Measurements from ENCODE around the gene PDK2. TPM values are rescaled to one million over a fixed set of nuclear protein-coding genes. Genes with fewer than 3 reads are reported as not detected.

Gene PDK2
- 12.3 and 20.8 TPM in 2 replicates for total RNA-seq

GRCh38 chr17:50094753-50095619 lies at the start of gene PDK2:
Gene PDK2, plus strand, starts transcription at chr17:50095351. Its CDS starts 85 bp downstream, at chr17:50095436.
- peak; percentile 97 for DNase-seq

GRCh38 chr17:50046179-50046578 lies 49.0 kb upstream of the PDK2 start:
- DNase-seq, result no peak

- DNase-seq, result no peak
Measured at GRCh38 chr17:50046667-50047066, 48.5 kb upstream of the PDK2 start.

GRCh38 chr17:50047083-50047482 lies 48.1 kb upstream of the PDK2 start:
- no peak for DNase-seq

GRCh38 chr17:50047488-50048126 lies 47.5 kb upstream of the PDK2 start:
- DNase-seq, result peak; percentile 89

DNA sequence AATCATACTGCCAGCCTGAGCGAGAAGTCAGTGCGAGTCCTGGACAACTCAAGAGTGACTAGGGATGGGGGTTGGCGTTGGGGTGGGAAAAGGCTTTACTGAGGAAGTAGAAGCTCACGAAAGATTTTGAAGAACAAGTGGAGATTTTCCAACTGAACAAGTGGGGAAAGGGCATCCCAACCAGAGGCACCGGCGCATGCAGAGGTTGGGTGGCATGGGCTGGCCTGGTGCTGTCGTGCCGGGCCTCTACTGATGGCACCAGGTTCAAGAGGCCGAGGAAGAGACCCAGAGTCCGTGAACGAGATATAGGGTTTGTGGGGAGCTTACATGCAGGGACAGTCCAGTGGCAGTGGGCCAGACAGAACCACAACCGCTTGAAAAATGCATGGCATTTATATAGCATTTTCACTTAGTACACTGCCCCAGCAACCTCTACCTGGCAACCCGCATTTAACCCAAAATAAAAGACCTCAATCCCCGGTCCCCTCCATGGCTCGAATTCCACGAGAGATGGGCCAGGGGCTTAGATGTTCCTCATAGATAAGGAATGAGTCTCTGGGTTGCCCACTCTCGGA lies 46.9 kb upstream of the PDK2 start:
- DNase-seq, result no peak

- DNase-seq, result no peak
Measured at GRCh38 chr17:50048988-50049387, 46.2 kb upstream of the PDK2 start.

DNA sequence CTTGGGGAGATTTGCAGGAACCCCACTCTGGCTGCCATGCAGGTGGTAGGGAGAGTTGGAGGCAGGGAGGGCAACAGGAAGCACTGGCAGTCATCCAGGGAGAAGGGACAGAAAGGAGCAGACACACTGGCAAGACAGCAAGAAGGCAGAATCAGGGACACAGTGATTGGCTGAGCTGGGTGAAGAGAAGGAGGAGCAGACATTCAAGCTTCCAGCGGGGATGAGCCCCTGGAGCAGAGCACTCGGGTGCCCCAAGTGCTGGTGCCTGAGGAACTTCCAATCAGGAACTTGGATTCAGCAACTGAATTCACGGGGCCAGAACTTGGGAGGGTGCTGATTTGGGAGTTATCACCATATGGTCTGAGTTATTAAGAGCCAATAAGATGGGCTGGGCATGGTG lies 45.5 kb upstream of the PDK2 start:
- DNase-seq, result no peak

DNA sequence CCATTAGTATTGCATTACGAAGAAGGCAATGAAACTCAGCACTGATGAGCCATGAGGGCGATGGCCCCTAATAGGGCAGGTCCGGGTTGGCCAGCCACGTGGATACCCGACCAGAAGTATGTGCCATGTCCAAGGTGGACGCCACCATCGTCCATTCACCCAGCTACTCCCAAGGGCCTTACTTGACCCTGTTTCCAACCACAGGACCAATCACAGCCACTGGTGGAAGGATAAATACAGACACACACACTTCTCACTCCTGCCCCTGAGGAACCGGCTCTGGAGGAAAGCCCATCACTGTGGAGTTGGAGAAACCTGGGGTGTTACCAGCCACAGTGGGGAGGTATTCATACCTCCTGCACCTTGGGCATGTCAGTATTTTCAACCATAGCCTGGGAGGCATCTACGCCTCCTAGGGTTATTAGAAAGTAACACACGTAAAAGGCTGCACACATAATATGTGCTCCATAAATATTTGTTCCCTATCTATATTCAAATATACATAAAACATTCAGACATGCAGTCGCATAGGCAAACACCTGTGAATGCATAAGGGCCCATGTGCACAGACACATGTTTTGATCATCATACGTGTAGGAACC lies 44.6 kb upstream of the PDK2 start:
- DNase-seq, result no peak

DNA sequence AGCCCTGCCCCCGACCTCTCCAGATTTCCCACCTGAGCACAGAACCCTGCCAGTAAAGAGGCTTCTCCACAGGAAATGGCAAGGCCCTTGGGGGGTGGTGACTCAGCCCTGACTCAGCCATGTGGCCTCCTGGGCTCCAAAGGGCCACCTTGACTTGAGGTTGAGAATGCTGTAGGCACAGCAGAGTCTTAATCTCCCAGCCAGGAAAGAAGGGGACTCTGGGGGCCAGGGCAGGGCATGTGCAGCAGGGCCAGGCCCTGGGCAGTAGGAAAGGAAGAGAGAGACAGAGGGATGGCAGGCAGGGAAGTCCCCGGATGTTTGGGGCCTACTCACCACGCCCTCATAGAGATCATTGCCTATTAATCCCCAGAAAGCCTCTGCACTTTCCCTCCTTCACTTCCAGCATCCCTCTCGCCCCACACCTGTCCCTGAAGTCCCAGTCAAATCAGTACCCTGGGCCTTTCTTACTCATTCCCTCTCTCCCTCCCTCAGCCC lies 44.0 kb upstream of the PDK2 start:
- DNase-seq, result peak; percentile 63

DNA sequence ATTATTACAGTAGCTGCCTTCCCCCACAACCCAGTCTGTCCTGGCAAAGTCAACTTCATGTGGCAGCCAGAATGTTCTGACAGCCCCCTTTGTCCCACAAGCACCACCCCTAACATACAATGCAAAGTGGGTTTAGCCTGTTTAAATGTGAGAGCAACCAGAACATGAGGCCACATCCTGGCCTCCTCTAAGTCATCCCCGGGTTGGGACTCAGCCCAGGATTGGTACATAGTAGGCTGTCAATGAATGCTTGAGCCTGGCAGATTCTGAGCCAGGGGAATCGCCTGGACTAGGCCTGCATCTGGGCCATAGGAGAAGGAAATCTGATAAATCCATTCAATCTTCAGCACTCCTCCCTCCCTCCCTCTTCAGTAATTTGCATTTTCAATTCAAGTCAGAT lies 43.5 kb upstream of the PDK2 start:
- no peak for DNase-seq

DNA sequence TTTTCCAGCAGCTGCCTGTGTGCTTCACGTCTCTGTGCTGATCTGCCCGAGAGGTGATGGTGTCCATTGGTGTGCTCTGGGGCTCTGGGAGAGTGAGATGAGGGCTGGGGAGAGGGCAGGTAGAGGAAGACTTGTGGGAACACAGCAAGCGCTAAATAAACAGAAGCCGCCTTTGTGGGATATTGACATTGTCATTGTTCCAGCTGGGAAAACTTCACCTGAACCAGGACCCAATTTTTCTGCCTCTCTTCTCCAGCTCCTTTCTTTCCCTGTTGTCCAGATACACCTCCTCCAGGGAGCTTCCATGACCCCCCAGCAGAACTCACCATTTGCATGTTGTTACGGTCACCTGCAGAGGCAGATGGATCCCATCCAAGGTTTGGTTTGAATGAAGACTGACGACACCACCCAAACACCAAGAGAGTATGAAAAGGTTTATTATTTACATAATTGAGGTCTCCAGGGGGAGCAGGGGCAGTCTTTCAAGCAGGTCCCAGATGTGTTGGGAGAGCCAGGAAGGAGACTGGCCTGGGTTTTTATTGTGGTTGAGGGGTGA lies 42.8 kb upstream of the PDK2 start:
- no peak for DNase-seq

- peak; percentile 80 for DNase-seq
Measured at GRCh38 chr17:50052822-50053653, 42.1 kb upstream of the PDK2 start.

- DNase-seq, result no peak
Measured at GRCh38 chr17:50053654-50053960, 41.5 kb upstream of the PDK2 start.

DNA sequence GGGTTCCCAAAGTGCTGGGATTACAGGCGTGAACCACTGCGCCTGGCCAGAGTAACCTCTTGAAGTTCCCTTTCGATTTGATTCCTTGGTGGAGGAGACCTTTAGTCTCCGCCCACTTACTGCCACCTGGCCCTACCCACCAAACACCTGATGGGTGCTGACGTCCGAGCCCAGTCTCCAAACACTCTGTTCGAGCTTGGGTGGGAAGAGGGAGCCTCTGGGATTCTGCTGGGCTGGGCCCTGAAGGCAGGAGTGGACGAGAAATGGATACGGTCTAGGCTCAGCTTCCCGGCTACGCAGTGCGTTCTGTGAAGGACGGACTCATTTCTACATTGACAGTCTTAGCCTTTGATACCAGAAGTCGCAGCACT lies 40.1 kb upstream of the PDK2 start:
- peak; percentile 39 for DNase-seq

GRCh38 chr17:50055426-50056216 lies 39.5 kb upstream of the PDK2 start, which contains the start of gene ITGA3:
Gene ITGA3, plus strand, starts transcription at chr17:50056110. Its CDS starts 330 bp downstream, at chr17:50056440.
- peak; percentile 87 for DNase-seq

GRCh38 chr17:50056217-50056960 lies 38.8 kb upstream of the PDK2 start:
- DNase-seq, result peak; percentile 79

DNA sequence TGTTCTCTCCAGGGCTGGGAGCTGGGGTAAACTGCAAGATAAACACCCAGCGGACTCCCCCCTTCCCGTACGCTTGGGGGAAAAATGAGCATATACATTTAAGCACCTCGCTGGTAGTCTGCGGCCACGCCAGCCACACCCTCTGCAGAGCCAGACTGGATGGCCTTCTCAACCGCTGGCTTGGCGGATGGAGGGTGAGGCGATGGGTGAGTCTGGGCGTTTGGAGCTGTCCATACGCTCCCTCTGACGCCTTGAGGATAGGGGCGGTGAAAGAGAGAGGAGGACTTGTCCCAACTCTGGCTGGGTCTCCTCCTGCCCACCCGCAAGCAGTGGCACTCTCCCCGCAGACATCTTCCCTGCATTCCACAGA lies 38.2 kb upstream of the PDK2 start:
- peak; percentile 41 for DNase-seq

GRCh38 chr17:50057521-50057991 lies 37.6 kb upstream of the PDK2 start:
- no peak for DNase-seq

GRCh38 chr17:50058296-50058953 lies 36.7 kb upstream of the PDK2 start:
- no peak for DNase-seq
